NK-92 treated with Interleukin-12 subunit alpha and Interleukin-12 subunit beta, amount 100 ng/mL, for 24 hours (cell line): ENCODE measurements around the gene CDH12.
"Not testable (repeated sequence)": the region's sequence is repeated elsewhere in the genome, so short reads cannot be mapped to it uniquely, and the experiment has no call there.

Experiments
- DNase-seq: peaks from one replicate; lab custom pipeline; 2025; lab: John Stamatoyannopoulos, UW

Gene CDH12

GRCh38 chr5:22852807-22853660 is at the start of gene CDH12:
Gene CDH12, minus strand, starts transcription at chr5:22853344.
- no peak for DNase-seq

GRCh38 chr5:22901885-22902284 is 48.7 kb upstream of the CDH12 start:
- DNase-seq = no peak

DNA sequence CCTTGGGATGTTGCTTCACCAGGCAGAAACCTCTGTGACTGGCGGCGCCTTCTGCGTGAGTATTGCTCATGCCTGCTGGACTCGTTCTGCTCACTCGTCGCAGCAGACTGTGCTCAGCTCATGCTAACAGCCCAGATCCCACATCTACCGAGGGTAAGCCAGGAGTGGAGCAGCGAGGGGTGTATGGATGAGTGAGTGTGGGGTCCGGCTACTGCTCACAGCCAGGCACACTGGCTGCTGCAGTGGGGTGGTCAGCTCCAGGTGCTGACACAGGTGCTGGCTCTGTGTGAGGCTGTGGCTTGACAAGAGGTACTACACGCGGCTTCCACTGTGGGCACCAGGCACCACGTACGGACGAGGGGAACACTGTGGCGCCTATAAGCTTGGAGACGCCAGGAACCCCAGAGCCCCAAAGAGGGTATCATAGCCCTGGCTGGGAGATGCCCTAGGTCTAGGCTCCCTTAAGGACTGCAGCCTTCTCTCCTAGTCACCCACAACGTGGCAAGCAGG is 47.7 kb upstream of the CDH12 start:
- DNase-seq = no peak

DNA sequence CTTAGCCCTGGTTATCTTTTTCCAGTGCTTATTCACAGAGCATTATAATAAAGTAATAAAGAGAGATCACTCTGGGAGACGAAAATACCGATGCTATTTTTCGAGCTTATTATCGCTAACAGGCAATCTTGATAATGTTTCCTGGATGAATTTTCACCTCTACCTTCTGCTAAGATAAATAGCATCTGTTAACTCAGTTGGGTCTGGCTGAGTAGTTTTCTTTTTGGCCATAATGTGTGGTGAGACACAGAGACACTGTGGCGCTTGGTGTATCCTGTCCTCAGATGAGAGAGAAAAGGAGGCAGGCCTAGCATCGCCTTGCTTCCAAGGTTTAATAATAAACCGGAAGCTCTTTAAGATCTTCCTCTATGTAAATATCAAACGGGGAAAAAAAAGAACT is 46.2 kb upstream of the CDH12 start:
- DNase-seq = no peak

DNA sequence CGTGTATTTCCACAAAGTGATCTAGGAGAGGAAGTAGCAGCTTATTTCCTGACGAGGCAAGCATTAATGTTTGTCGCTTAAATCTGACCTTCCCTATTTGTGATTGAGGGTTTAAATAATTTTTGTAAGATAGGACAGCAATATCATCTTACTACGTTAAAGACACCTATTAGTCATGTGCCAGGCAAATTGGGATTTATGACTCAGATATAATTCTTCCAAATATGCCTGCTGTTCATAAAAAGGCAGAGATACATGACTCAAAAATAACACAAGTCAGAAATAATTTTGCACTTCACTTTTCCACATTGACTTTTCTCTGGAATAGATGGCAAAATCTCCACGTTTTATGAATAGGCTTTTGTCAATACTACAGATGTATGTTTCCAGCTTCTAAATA is 43.0 kb upstream of the CDH12 start:
- no peak for DNase-seq

DNA sequence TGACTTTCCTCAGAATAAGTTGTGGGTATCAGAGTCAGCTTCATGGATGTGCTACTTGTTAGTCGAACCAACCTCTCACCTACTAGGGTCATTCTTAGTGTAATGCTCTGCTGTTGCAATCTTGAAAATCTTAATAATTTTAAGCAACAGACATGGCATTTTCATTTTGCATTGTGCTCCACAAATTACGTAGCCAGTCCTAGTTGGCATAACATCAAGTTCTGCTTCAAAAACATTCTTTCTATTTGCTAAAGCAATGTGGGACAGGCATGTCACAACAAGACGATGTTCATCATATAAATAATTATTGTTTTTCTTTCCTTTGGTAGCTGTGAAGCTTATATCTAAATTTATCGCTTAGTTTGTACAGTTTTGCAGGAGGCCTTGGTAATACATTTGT is 39.3 kb upstream of the CDH12 start:
- no peak for DNase-seq

DNA sequence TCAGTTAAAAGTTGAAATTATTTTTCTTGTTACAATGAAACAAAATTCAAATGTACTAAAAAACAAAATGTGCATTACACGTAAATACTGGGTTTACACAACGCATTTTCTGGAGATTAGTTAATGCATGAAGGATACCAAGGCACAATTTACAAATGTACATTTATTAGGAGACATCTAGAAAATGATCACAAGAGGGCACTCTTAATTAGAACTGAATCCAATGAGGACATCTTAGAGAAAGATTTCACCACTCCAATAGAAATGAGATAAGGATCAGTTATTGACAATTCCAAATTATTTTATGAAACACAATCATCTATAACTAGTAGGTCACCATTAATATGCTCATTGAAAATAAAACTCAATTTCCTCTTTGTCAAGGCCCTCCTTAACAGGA is 36.6 kb upstream of the CDH12 start:
- DNase-seq = no peak

- no peak for DNase-seq
Observed at GRCh38 chr5:22887566-22887965, 34.4 kb upstream of the CDH12 start.

DNA sequence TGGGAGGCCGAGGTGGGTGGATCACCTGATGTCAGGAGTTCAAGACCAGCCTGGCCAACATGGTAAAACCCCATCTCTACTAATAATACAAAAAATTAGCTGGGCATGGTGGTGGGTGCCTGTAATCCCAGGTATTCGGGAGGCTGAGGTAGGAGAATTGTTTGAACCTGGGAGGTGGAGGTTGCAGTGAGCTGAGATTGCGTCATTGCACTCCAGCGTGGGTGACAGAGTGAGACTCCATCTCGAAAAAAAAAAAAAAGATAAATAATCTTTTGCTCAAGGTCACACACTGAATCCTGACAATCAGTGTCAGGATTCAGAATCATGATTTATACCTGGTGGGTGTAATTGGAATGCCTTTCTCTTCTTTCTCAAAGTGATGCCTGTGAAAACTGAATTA is 5.8 kb upstream of the CDH12 start:
- not testable (repeated sequence) for DNase-seq

DNA sequence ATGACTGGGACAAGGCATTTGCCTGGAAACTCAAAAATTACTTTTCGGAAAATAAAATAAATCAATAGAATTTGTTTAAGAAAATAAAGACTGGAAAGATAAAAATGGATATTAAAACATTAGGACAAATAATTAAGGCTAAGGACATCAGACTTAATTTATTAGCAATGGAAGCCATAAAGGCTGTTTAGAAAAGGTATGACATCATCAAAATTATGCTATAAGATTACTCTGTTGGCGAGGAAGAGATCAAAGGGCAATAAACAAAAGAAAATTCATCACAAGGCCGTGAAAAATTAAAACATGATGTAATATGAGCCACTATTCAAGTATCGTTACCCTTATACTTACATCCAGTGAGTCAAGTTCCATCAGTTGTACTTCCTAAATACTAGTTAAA is 2.7 kb upstream of the CDH12 start:
- DNase-seq = no peak

DNA sequence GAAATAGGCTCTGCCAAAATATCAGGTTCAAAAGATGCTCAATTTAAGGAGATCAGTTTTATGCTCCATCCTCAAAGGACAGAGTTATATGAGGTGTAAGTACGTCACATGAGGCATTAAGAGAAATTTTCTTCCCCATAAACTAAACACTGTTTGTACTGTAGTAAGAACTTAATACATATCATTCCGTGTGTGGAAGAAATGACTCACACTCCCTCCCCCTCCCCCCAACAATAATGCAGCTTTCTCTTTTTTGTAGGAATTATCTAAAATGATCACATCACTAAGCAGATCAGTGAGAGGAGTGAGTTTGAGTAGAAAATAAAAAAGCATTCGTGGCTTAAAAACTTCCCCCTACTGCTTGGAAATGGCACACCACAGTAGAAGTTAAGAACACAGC is 2.2 kb downstream of the CDH12 start:
- no peak for DNase-seq

DNA sequence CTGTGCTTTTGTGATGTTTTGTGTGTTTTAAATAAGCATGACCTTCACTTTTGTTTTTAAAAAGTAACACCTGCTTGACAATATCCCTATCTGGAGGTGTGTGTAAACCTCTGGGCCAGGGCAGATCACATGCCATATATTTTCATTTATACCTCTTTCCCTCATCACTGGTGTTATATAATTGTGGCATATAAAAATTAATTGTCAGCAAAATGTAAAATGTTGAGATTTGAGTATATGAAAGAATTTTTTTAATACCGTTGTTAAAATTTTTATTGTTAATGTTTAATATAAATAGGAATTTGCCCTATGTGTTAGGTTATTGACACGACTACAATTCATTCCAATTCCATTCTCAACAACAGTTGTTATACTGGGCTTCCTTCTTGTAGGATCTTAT is 6.5 kb downstream of the CDH12 start:
- DNase-seq = no peak

DNA sequence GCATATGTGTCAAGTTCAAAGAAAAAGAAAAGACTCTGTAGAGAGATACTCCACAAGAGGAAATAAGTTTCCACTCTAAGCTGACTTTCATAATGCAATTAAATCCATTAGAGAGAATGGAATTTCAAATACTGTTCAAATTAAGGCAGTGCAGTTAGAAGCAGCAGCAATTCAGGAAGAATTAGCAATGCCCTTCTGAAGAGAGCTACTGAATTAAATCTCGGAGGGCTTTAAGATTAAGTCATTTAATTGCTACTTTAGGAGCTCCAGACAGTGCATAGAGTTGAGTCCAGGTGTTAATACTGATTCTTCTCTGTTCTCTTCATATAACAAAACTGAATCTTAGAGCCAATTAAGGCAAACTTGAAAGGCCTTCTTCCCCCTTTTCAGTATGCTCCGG is 8.5 kb downstream of the CDH12 start:
- DNase-seq = no peak

DNA sequence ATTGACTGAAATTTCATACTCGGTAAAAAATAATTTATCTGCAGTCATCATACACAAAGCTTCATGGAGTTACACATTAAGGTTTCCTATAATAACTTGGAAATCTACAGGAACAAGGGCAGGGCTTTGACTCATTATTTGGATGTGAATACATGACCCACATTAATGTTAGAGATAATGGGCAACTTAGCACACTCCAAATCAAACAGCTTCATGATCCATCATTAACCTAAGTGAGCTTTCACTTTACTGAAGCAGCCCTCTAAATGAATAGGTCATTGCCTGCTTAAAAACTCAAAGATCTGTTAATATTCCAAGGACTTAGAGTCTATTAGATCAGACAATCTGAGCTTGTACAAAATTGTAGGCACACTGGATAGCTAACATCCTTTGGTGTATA is 9.0 kb downstream of the CDH12 start:
- no peak for DNase-seq

DNA sequence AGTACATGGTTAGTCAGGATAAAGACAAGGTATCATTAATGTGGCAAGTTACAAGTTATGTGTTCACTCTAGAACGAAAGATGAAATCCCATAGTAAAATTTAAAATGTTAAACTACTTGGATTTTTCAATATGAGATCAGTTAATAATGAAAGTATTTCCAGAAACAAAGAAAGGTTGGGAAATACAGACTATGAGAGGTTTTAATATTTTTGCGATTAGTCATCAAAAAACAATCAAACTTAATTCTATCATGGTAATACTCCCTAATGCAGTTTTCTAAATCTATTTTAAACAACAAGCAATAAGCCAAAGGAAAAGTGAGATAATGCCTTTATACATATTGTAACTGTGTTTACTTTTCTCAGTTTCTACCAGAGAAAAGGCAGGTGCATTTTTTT is 10.6 kb downstream of the CDH12 start:
- DNase-seq = no peak

GRCh38 chr5:22837803-22838202 is 15.3 kb downstream of the CDH12 start:
- DNase-seq = no peak

GRCh38 chr5:22835686-22836085 is 17.5 kb downstream of the CDH12 start:
- DNase-seq = no peak

DNA sequence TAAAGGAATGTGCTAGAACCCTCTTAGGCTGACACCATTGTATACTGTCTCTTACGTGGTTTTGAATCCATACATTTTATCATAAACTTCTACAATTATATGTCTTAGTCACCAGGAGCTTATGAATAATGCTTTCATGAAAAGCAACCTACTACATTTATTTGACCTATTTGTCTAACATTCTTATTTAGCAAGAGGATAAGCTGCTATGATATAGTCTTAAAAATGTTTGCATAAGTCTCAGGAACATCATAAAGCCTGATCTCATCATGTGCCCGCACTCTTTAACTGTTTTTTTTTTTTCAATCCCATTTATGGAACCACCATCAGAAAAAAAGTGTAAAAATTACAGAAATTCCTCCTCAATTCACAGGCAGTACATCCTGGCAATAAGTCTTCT is 59.7 kb downstream of the CDH12 start:
- no peak for DNase-seq

- no peak for DNase-seq
Observed at GRCh38 chr5:22787807-22788206, 65.3 kb downstream of the CDH12 start.

DNA sequence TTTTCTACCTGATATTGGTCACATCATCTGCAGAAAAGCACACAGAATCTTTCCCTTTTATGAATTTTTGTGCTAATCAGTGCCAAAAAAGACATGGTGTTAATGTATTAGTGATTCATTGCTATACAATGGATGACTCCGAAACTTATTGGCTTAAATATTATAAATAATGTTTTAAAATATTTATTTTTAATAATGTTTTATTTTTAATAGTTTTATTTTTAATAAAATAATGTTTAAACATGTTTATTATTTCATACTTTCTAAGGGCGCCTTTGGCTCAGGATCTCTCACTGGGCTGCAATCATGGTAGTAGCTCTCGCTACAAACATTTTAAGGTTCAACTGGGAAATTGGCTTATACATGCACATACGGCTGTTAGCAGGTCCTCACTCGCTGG is 65.7 kb downstream of the CDH12 start:
- DNase-seq = no peak

GRCh38 chr5:22780756-22781155 is 72.4 kb downstream of the CDH12 start:
- DNase-seq = no peak

DNA sequence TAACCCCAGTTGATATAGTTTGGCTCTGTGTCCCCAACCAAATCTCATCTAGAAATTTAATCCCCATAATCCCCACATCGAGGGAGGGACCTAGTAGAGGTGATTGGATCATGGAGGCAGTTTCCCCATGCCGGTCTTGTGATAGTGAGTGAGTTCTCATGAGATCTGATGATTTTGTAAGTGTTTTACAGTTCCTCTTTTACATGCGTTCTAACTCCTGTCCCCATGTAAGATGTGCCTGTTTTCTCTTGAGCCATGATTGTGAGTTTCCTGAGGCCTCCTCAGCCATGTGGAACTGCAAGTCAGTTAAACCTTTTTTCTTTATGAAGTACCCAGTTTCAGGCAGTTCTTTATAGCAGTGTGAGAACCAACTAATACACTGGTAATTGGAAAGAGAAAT is 73.6 kb downstream of the CDH12 start:
- DNase-seq = no peak

DNA sequence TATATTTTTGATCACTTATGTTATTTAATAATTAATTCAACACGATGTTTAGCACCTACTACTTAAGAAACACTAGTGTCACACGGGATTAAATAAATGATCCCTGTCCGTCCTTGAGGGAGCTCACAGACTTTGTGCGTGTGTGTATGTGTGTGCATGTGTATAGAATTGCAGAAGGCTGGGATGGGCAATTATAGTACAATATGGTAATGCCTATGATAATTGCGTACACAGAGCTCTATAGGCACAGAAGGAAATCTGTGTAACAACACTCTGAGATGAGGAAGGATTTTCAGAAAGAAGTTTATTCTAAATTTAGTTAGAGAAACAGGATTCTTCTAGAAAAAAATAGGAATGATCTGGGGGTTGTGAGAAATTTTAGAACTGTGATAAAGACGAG is 76.9 kb downstream of the CDH12 start:
- no peak for DNase-seq

DNA sequence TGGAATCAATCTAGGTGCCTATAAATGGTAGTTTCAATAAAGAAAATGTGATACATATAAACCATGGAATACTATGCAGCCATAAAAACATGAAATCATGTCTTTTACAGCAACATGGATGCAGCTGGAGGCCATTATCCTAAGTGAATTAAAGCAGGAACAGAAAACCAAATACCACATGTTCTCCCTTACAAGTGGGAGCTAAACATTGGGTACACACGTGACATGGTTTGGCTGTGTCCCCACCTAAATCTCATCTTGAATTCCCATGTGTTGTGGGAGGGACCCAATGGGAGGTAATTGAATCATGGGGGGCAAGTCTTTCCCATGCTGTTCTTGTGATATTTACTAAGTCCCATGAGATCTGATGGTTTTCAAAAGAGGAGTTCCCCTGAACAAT is 78.9 kb downstream of the CDH12 start:
- DNase-seq = not testable (repeated sequence)
